NCI-H1694 (cell line): ENCODE measurements around the gene CD151.

ENCODE experiments used
- DNase-seq: peaks from one replicate; lab custom pipeline; 2025; lab: John Stamatoyannopoulos, UW

The CD151 gene

DNA sequence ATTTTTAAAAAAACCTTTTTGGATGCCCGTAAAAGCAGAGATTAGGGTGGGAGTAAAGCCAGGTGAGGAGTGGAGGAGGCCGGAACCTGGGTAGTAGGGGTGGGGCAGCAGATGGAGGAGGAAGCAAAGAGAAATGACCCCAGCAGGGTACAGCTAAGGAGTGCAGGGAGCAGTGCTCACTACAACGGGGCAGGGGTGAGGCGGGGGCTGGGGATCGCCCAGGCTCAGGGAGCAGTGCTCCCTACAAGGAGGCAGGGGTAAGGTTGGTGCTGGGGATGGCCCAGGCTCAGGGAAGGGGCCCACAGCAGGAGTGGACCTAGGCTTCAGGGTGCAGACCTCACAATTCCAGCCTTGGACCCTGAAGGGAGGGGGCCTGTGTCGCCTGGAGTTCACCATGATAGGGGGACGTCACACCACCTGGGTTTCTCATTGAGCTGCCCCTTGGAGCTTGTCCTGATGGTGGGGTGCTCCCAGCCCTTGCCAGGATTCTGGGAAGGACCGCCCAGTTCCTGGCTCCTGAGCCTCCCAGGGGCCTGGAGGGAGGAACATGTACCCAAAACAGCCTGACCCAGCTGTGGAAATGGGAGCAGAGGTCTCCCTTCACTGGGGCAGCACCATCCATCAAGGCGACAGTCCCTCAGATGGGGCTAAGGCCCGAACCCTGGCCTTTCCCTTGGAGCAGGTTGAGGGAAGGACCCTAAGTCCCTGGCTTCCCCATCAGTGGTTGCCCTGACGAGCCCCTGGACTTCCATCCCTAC is 16.9 kb upstream of the CD151 start:
- DNase-seq: no peak

DNA sequence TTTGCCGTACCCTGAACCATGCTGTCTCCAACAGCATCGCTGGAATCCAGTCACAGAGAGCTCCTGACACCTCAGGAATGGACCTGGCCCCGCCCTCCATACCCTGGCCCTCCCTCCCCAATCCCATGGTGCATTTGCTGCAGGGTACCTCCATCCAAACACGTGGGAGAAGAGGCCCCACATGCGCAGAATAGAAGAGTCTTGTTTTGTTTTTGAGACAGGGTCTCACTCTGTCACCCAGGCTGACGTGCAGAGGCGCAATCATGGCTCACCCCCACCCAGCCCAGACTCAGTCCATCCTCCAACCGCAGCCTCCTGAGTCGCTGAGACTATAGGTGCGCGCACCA is 16.3 kb upstream of the CD151 start:
- DNase-seq: no peak

DNA sequence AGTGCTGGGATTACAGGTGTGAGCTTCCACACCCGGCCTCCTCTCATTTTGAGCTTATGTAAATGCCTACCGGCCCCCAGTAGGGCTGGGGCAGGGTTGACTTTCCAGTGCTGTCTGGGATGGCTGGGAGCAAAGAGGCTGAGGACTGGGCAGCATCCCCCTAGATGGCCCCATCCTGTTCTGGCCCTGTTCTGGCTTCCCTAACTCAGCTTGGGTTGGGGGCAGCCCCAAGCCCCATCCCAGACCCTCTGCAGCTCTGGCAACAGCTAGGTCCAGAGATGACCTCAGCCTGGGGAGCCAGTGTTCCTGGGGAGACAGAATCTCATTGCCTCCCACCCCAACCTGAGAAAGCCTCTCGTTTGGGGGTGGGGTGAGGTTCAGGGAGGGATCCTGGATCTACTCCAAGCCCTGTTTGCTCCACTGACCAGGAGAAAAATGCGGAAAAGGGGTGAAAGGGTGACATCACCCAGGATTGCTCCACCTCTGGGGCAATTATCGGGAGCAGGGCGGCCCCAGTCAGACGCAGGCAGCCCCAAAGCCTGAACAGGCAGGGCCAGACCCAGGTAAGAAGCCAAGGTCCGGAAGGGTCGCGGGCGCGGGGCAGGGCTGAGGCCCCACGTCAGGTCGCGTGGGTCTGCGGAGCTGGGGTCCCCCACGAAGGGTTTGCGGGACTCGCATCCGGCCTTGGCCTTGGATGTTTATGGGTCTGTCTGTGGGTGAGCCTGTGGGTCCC is 14.2 kb upstream of the CD151 start, which contains the start of gene PNPLA2:
PNPLA2 (plus strand) TSS at position 519 of the 733 bp plus-strand sequence. CDS start 805 bp downstream, outside the sequence.
- DNase-seq: no peak

DNA sequence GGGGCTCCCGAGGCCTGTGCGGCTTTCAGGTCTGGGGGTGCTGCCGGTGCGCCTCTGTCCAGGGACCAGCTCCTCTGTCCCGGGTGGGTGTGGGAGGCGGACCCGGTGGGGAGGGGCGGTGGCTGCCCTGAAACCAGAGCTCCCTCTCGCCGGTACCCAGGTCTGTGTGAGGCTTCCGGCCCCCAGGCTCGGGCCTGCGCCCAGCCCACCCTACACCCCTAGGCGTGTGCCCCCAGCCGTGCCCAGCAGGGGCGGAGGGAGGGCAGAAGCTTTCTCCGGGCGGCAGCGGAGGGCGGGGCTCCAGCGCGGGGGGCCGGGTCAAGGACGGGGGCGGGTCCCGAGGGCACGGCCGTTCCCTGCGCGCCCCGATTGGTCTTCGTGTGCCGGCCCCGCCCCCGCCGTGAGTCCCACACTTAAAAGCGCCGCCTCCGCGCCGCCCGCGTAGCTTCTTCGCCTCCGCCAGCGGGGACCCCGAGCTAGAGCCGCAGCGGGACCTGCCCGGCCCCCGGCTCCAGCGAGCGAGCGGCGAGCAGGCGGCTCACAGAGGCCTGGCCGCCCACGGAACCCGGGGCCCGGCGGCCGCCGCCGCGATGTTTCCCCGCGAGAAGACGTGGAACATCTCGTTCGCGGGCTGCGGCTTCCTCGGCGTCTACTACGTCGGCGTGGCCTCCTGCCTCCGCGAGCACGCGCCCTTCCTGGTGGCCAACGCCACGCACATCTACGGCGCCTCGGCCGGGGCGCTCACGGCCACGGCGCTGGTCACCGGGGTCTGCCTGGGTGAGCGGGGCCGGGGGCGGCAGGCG is 13.4 kb upstream of the CD151 start:
- peak; percentile 52 for DNase-seq

DNA sequence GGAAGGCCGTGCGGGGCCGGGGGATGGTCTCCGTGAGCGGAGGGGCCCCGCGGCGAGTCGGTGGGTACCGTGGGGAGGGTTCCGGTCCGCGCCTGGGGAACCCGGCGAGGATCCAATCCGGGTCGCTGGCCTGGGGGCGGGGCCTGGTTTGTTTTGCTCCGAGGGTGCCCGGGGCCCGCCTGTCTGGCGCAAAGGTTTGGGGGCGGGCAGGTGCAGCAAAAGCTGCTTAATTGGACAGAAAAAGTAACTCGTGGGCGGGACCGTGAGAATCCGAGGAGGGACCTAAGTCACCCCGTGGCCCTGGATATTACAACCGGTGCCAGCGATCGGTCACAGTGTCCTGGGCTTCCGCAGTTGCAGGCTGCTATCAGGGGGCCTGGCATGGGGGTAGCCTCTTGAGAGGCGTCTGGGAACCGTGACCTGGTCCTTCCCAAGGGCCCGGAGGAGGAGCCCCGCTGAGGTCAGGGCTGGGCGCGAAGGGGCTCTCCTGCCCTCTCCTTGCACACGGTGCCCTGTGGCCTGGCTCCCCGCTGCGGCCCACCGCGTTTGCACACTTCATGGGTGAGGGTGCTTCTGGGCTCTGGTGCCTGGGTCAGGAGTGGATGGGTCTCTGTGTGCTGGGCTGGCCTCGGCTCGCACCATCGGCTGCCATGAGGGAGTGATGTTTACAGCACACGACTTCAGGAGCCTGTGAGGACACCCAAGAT is 12.7 kb upstream of the CD151 start:
- DNase-seq: no peak

DNA sequence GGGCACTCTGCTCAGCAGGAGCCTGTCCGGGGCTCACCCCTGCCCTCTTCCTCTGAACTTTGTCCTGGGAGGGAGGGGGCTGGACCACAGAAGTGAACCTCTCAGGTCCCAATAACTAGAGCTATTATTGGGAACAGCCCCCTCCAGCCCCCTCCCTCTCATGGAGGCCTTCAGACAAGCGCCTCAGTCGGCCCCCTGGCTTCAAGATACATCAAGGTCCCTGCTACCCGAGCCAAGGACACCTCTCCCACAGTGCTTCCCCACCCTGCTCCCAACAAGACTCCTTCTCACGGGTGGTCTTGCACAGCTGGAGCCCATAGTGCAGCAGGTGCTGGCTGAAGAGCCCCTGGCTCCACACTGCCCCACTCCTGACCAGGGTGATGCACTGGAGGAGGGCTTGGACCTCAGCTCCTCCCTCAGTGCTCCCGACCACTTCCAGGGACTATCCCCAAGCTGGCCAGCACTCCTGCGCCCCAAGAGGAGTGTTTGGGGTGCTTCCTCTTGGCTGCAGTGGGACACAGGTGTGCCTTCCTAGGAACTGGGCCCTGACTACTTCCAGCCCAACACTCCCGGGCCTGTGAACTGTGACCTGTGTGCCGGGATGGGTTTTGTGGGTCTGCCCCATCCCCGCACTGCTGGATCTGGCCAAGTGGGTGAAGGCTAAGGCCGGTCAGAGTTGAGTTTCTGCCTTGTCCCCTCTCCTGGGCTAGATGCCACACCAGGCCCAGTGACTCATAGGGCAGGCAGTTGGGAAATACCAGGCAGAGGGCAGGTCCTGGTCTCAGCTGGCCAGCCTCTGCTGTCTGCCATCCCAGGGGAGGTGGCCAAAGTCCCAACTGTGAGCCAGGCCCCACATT is 11.9 kb upstream of the CD151 start:
- no peak for DNase-seq

DNA sequence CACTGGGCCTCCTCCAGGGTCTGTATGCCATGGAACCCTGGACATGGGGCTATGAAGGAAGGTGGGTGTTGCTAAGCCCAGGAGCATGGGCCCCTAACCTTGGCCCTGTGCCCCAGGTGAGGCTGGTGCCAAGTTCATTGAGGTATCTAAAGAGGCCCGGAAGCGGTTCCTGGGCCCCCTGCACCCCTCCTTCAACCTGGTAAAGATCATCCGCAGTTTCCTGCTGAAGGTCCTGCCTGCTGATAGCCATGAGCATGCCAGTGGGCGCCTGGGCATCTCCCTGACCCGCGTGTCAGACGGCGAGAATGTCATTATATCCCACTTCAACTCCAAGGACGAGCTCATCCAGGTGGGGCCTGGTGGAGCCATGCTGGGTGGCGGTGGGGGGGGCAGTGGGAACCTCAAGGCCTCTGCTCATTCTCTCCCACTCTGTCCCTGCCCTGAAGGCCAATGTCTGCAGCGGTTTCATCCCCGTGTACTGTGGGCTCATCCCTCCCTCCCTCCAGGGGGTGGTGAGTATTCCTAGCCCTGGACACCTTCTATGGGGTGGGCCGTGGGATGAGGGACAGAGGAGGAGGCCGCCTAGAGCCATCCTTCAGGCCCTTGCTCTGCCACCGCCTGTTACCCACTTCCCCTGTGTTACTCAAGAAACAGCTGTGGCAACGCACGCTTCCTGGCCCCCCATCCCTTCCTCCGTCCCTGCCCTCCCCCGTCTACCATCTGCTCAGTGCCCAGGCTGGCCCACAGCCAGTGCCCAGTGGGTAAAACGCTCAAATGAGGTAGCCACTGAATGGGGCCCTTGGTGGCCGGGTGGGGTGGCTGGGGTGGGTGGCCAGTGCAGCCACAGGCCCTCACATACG is 11.0 kb upstream of the CD151 start:
- no peak for DNase-seq

DNA sequence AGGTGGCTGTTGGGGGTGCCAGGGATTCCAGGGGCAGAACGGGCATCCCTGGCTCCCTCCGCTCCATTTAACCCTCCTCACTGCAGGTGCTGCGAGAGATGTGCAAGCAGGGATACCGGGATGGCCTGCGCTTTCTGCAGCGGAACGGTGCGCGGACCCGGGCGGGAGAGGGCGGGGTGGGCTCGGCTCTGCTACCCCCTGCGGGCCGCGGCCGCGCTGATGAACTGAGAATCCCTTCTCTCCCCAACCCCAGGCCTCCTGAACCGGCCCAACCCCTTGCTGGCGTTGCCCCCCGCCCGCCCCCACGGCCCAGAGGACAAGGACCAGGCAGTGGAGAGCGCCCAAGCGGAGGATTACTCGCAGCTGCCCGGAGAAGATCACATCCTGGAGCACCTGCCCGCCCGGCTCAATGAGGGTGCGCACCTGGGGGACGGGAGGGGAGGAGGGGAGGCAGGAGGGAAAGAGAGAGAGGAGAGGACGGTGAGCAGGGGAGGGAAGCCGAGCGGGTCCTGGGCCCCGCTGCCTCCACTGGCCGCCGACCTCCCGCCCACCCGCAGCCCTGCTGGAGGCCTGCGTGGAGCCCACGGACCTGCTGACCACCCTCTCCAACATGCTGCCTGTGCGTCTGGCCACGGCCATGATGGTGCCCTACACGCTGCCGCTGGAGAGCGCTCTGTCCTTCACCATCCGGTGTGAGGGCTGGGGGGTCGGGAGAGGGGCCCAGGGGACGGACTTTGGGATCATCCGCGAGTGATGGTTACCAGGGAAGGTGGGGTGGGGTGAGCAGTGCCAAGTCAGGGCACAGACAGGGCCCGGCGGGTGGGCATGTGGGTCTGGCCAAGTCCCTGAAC is 9.1 kb upstream of the CD151 start:
- DNase-seq: no peak

DNA sequence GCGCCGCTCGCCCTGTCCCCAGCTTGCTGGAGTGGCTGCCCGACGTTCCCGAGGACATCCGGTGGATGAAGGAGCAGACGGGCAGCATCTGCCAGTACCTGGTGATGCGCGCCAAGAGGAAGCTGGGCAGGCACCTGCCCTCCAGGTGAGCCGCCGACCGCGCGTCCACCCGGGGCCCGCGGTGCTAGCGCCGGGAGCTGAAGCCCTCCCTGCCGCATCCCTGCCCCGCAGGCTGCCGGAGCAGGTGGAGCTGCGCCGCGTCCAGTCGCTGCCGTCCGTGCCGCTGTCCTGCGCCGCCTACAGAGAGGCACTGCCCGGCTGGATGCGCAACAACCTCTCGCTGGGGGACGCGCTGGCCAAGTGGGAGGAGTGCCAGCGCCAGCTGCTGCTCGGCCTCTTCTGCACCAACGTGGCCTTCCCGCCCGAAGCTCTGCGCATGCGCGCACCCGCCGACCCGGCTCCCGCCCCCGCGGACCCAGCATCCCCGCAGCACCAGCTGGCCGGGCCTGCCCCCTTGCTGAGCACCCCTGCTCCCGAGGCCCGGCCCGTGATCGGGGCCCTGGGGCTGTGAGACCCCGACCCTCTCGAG is 8.4 kb upstream of the CD151 start:
- no peak for DNase-seq

DNA sequence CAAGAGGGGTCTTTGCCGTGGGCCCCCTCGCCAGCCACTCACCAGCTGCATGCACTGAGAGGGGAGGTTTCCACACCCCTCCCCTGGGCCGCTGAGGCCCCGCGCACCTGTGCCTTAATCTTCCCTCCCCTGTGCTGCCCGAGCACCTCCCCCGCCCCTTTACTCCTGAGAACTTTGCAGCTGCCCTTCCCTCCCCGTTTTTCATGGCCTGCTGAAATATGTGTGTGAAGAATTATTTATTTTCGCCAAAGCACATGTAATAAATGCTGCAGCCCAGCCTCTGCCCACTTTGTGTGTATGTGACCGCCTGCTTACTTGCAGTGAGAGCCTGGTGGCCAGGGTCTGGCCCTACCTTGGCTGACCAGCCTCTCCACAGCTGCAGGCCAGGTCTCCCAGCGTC is 7.8 kb upstream of the CD151 start:
- no peak for DNase-seq

DNA sequence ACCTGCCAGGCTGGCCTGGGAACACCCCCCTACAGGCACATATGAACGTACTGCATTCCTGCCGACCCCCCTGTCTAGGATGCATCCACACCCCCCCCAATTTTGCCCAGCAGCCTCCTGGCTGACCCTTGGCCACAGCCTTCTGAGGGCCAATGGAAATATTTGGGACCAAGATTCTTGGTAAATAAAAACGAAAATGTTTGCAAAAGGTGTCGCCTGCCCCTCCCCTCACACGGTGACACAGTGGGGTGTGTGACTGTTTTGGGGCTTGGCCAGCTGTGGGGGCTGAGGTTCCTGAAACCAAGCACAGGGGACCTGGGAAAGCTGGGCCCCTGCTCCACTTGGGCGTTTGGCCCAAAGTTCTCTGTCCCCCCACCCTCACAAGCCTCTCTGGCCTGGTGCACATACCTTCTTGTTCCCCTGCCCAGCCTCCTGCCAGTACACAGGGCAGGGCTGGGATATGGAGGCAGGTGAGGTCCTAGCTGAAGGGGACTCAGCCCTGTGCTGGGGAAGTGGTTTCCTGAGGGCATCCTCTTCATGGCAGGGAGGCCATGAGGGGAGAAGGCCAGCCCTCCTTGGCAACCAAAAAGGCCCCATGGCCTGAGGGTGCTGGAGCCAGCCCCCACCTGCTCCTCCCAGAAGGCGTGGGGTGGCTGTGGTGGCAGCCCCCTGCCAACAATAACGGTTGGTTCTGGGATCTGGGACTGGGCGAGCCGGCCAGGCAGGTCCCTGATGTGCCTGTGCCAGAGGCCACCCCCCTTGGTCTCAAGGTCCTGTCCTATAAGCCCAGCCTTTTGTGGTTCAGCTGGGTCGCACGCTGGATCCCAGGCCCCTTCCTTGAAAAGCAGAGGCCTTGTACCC is 7.2 kb upstream of the CD151 start:
- no peak for DNase-seq

DNA sequence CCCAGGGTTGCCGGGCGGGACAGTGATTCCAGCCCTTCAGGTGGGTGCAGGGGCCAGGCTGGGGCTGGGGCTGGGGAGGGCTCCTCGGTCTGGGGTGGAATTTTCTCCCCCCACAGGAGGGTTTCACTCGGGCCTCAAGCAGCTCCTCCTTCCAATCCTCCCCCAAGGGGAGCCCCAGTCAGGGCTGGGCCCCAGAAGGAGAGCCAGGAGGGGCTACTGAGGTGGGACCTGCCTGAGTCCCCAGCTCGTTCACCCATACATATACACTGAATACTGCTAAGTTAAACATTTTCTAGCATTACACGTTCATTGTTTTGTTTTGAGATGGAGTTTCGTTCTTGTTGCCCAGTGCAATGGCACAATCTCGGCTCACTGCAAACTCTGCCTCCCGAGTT is 6.5 kb upstream of the CD151 start:
- DNase-seq: no peak

DNA sequence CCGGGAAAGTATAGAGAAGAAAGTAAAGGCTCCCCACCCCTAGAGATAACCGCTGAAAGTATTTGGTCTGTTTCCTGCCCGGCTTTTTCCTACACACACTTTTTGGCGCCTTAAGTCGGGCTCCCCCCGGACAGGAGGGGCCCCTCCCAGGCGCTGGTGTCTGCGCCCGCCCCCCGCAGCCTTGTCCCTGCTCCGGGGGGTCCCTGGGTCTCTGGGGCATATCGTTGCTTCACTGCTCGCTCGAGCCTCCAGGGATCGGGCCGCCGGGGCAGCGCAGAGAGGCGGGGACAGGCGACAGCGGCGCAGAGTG is 6.0 kb upstream of the CD151 start:
- DNase-seq: no peak

DNA sequence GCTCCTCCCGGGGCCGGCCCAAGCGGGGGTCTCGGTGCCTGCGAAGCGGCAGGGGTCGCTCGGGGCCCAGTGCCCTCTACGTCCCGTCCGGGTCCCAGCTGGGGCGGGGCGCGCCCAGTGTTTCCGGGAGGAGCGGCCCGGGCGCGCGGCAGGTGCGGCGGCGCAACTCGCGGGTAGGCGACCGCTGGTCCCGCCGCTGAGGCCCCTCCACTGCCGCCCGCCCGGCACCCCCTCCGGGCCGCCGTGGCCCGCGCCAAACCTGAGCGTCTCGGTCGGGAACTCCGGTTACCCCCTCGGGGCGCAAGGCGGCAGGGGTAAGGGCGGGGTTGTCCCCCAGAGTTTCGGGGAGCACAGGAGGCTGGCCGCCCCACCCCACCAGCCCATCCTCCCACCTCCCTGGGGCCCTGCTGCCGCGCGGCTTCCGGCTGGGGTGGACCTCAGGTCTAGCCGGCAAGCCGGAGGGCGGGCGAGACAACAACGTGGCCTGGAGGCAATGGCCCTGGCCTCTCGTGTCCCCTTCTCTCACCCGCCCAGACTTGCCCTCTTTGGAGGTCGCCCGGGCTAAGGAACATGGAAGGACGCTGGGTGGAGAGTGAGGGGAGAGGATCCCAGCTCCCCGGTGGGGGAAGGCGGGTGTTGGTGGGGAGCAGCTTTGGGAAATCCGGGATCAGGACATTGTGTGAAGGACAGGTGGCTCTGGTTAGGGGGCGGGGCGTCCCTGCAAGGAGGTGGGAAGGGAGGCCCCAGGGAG is 5.4 kb upstream of the CD151 start:
- no peak for DNase-seq

DNA sequence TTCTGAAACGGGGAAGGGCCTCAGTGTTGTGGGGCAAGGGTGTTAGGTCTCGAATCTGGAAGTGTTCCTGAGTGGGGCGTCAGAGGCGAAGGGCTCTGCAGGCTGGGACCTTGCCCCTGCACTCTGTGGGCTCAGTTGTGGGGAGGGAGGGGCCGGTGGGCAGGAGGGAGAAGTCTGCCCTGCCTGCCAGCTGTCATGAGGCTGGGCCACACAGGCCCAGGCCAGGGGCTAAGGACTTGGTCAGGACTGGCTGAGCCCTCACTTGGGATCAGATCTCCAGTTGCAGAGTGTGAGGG is 4.9 kb upstream of the CD151 start, which contains the start of gene CRACR2B:
CRACR2B (plus strand) TSS at position 23 of the 296 bp plus-strand sequence. CDS start 689 bp downstream, outside the sequence.
- no peak for DNase-seq

DNA sequence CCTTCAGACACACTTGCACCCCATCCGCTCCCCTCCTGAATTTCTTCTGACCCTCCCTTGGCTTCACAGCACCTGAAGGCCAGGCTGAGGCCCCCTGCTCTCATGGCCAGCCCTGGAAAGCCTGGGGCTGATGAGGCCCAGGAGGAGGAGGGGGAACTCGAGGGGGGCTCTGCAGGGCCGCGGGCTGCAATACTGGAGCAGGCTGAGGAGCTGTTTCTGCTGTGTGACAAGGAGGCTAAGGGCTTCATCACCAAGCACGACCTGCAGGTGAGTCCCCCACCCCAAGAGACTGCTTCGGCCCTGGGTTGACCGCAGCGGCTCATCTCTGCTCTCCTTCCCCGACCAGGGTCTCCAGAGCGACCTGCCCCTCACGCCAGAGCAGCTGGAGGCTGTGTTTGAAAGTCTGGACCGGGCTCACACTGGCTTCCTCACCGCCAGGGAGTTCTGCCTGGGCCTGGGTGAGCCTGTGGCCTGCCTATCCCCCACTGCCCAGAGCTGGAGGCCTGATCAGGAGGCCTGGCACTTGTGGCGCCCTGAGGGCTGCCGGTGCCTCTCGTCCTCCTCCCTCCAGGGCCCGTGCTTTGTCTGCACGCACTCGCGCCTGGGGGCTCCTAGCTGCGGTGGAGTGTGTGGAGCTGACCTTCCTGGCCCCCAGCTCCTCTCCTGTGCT is 4.1 kb upstream of the CD151 start:
- DNase-seq: no peak
